NCI-H2196 treated with DMSO at 0.1 percent for 48 hours (cell line): Measurements from ENCODE around the gene SPDL1.
"Not testable (repeated sequence)": the region's sequence is repeated elsewhere in the genome, so short reads cannot be mapped to it uniquely, and the experiment has no call there.

Experiments
- DNase-seq: peaks from one replicate; lab custom pipeline; 2025; ENCODE audit not compliant: unreplicated experiment; lab: John Stamatoyannopoulos, UW

The SPDL1 gene

GRCh38 chr5:169571355-169571754 lies 12.2 kb upstream of the SPDL1 start:
- DNase-seq, result no peak

GRCh38 chr5:169574134-169574646 lies 9.4 kb upstream of the SPDL1 start:
- no peak for DNase-seq

- DNase-seq, result no peak
Measured at GRCh38 chr5:169576181-169576598, 7.4 kb upstream of the SPDL1 start.

GRCh38 chr5:169577951-169578350 lies 5.6 kb upstream of the SPDL1 start:
- DNase-seq, result no peak

GRCh38 chr5:169580964-169581363 lies 2.6 kb upstream of the SPDL1 start:
- no peak for DNase-seq

- DNase-seq, result peak; percentile 23
Measured at GRCh38 chr5:169581580-169582227, 1.9 kb upstream of the SPDL1 start.

- DNase-seq, result no peak
Measured at GRCh38 chr5:169583101-169583423, 511 bp upstream of the SPDL1 start.

- no peak for DNase-seq
Measured at GRCh38 chr5:169584998-169585451, 1.5 kb downstream of the SPDL1 start.

GRCh38 chr5:169590602-169591001 lies 7.0 kb downstream of the SPDL1 start:
- no peak for DNase-seq

GRCh38 chr5:169591636-169592035 lies 8.1 kb downstream of the SPDL1 start:
- no peak for DNase-seq

GRCh38 chr5:169592937-169593650 lies 9.5 kb downstream of the SPDL1 start:
- DNase-seq, result no peak

- DNase-seq, result no peak
Measured at GRCh38 chr5:169595172-169595820, 11.7 kb downstream of the SPDL1 start.

GRCh38 chr5:169599451-169599850 lies 15.9 kb downstream of the SPDL1 start:
- no peak for DNase-seq

- DNase-seq, result no peak
Measured at GRCh38 chr5:169602535-169602934, 19.0 kb downstream of the SPDL1 start.

GRCh38 chr5:169606279-169606678 lies 22.7 kb downstream of the SPDL1 start:
- DNase-seq, result no peak

GRCh38 chr5:169607882-169608281 lies 24.3 kb downstream of the SPDL1 start:
- DNase-seq, result no peak

- no peak for DNase-seq
Measured at GRCh38 chr5:169609716-169610115, 26.1 kb downstream of the SPDL1 start.

GRCh38 chr5:169610606-169611005 lies 27.0 kb downstream of the SPDL1 start:
- DNase-seq, result no peak

- DNase-seq, result no peak
Measured at GRCh38 chr5:169615561-169615960, 32.0 kb downstream of the SPDL1 start.

- not testable (repeated sequence) for DNase-seq
Measured at GRCh38 chr5:169624307-169624706, 40.7 kb downstream of the SPDL1 start.

GRCh38 chr5:169626779-169627178 lies 43.2 kb downstream of the SPDL1 start:
- DNase-seq, result no peak

GRCh38 chr5:169627551-169627950 lies 44.0 kb downstream of the SPDL1 start:
- no peak for DNase-seq
